SK-N-DZ (cell line): Measurements from ENCODE around the gene CFAP44. TPM values are rescaled to one million over a fixed set of nuclear protein-coding genes. Genes with fewer than 3 reads are reported as not detected.
"Not testable (repeated sequence)": the region's sequence is repeated elsewhere in the genome, so short reads cannot be mapped to it uniquely, and the experiment has no call there.

Source experiments
- DNase-seq: peaks from one replicate; pipeline ENCODE4 v3.0.0-alpha.2; 2015; ENCODE audit warnings: low spot score
- polyA plus RNA-seq, 2 experiments: library from polyadenylated mRNA; depleted of rRNA; stranded (reverse); fragments of >200 nt; gene quantifications; 2 replicates each; pipeline ENCODE4 v1.2.3, GENCODE V29; 2014

CFAP44 gene, protein sequence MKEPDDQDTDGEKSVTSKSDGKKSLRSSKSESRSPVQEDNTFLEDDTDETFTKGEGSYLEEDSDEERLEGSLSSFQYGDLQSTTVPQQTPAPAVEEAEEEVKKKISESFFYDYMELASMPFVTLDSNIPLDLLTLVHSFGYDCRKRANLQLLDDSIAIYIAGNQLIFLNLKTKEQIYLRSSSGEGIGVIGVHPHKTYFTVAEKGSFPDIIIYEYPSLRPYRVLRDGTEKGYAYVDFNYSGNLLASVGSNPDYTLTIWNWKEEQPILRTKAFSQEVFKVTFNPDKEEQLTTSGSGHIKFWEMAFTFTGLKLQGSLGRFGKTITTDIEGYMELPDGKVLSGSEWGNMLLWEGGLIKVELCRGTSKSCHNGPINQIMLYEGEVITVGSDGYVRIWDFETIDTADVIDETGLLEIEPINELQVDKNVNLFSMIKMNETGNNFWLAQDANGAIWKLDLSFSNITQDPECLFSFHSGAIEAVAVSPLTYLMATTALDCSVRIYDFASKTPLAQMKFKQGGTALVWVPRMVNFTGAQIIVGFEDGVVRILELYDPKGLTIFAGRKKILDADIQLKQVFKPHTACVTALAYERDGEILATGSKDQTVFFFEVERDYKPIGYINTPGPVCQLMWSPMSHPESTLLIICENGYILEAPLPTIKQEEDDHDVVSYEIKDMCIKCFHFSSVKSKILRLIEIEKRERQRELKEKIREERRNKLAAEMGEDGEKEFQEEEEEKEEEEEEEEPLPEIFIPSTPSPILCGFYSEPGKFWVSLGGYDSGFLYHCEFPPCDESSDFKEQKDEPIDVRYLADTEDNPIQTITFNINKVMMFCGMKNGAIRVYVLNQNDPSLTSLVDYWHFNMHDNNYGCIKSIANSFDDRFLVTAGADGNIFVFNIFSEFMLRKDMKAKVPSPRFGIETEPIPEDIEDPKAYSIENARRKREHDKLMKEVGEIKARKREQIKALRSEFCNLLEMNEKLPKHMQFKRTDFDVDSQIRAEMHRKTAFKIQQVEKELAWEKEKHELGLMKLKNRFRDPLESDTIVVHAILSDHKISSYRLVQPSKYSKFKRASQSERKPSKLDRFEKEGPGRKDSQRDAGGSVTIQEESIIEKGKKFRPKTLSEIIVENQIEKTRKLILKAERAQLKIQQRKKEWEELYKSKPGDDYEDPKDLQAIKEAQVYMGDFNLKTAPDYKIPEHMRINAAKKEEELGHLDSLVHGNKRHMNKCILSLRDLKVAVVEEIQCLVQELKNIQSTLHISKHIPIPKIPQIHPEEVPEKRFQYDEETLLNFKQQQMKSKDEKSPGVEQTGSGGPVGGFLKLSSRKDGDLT (N-terminal part only)
- 3.0 and 6.8 TPM in 2 replicates for polyA plus RNA-seq (2014; cell fraction: cytosol; rRNA removed)
- 16.1 and 18.7 TPM in 2 replicates for polyA plus RNA-seq (2014; cell fraction: nucleus; rRNA removed)

DNA sequence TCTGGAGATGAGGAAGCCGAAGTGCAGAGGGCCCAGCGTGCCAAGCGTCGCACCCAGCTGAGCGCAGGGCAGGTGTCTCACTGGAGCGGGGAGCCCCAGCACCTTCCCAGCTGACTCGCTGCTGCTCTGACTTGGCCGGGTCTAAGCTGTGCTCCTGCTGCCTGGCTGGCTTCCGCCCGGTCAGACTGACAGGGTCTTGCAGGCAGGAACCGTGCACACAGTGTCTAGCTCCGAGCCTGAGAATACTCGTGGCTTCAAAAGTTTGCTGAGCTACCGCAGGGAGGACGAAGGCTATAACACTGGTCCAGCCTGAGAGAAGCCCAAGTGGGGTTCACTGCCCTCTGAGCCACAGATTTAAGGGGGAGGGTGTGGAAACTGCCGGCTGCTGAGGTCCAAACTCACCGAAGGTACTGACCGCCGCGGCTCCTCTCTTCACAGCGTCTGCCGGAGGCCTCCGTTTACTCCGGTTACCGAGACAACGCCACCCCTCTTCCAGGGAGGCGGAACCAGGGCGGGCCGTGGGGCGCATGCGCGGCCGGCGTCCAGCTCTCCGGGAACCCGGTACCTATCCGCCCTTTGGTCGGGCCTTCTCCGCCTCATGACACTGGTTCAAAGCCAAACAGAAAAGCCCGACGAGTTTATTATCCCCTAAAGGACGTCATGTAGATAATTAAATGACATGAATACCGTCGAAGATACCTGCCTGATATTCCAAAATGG, at the start of gene CFAP44:
Gene CFAP44 (minus strand): TSS at position 443 of the 720 bp plus-strand sequence. CDS start 7,829 bp downstream, outside the sequence.
- no peak for DNase-seq

DNA sequence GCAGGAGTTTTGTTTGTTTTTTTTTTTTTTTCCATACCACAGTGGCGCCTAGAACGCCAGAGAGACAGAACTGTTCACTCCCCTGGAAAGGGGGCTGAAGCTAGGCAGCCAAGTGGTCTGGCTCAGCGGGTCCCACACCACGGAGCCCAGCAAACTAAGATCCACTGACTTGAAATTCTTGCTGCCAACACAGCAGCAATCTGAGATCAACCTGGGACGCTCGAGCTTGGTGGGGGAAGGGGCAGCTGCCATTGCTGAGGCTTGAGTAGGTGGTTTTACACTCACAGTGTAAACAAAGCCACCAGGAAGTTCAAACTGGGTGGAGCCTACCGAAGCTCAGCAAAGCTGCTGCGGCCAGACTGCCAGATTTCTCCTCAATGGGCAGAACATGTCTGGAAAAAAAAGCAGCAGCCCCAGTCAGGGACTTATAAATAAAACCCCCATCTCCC, 43.9 kb upstream of the CFAP44 start:
- no peak for DNase-seq

DNA sequence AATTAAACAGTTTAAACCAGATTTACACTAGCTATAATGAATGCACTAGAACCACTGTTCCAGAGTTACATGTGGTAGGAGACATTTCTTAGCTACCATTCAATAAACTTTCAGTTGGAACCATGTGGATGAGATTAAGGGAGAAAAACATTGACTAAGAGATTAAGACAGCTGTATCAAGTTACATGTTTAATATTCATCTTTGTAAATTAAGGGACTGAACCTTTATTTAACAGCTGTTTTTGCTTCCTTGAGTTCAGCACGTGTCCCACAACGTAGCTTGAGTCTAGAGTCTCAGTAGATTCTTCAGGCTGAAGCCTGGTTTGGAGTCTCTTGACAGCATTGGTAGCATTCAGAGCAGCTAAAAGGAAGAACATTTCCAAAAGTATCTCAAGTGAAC, 27.2 kb upstream of the CFAP44 start:
- no peak for DNase-seq

DNA sequence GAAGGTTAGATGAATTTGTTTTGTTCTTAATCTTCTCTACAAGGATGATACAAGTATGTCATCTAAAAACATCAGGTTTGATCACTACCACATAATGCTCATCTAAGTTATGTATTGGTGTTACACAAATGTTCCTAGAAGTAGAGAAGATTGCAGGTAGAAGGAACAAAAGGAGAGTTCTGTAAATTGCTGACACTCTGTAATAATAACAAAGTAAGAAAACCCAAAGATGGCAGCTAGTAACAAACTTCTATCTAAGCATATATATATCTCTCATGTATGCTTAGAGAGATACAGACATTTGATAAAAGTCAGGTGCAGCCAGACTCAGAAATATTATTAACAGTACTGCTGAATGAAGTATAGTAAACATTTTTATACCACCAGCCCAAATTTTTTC, 20.2 kb upstream of the CFAP44 start:
- no peak for DNase-seq

DNA sequence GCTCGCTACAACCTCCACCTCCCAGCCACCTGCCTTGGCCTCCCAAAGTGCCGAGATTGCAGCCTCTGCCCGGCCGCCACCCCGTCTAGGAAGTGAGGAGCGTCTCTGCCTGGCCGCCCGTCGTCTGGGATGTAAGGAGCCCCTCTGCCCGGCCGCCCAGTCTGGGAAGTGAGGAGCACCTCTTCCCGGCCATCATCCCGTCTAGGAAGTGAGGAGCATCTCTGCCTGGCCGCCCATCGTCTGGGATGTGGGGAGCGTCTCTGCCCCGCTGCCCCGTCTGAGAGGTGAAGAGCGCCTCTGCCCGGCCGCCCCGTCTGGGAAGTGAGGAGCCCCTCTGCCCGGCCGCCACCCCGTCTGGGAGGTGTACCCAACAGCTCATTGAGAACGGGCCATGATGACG, 17.3 kb upstream of the CFAP44 start:
- DNase-seq: not testable (repeated sequence)

DNA sequence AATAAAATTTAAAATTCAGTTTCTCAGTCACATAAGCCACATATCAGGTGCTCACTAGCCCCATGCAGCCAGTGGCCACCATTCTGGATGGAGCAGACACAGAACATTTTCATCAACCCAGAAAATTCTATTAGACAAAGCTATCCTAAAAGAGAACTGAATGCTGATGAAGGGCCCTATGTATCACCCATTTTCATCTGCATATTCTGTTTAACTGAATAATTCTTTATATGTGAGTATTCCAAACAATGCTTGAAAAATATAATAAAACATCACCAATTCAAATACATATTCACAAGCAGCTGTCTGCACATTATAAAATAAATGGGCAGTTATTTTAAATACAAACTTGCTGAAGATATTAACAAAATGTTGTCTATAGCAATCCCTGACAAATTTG, 14.2 kb upstream of the CFAP44 start:
- DNase-seq: no peak

DNA sequence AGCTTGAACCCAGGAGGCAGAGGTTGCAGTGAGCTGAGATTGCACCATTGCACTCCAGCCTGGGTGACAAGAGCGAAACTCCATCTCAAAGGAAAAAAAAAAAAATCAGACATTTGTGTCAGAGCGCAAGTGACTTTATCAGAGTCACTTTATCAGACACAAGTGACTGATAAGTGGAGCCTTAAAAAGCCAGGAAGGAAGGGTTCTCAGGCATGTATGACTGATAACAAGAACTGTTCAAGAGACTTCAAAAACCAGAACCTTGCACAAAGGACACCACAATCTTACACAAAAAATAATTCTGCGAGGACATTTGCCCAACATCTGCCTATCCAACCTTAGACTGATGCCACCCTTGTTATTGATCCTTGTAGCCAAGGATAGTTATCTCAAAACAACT, 13.3 kb upstream of the CFAP44 start:
- DNase-seq: no peak

DNA sequence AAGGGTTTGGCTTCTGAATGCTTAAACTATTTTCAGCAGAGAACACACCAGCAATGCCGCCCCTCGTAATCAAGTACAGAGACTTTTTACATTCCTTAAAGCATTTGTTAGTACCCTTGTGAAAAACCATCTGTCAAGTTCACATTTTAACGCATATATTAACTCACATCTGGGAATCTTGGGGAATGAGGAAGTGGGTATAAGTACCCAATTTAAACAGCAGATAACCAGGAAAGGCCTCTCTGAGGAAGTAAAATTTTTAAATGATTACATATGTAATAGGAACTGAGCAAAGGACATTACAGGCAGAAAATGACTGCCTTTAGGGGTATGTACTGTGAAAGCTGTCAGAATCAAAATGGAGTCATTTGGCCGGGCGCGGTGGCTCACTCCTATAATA, 12.8 kb upstream of the CFAP44 start:
- DNase-seq: no peak

DNA sequence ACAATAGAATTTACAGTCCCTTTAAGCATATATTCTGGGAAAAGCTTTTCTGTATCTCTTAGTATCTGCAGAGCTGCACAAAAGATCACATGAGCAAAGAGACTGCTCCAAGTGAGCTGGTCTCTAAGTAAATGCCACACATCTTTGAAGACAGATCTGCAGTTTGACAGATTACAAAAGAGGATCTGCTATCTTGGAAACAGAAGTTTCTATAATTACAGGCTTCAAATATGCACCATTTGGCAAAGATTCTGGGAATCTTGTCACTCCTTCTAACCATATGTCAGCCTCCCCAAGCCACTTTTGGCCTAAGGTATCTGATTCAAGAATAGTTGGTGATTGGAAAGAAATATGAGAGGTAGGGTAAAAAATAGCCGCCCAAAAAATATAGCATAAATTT, 9.6 kb upstream of the CFAP44 start:
- DNase-seq: no peak

DNA sequence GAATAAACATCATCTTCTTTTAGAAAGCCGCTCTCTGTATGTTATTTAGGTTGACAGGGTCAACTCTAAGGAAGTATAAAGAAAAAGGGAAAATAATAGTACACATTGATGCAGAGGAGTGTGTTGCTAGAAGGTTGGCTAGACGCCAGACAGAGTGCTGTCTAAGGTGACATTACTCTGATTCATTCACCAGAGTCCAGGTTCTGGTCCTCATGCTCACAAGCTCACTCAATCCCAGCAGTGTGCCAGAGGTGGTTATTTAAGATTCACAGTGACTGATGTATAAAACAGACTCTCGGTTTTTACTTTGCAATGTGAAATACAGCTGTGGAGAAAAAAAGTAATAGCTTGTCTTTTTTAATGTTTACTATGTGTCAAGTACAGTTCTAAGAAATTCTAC, 1.7 kb downstream of the CFAP44 start:
- DNase-seq: no peak

DNA sequence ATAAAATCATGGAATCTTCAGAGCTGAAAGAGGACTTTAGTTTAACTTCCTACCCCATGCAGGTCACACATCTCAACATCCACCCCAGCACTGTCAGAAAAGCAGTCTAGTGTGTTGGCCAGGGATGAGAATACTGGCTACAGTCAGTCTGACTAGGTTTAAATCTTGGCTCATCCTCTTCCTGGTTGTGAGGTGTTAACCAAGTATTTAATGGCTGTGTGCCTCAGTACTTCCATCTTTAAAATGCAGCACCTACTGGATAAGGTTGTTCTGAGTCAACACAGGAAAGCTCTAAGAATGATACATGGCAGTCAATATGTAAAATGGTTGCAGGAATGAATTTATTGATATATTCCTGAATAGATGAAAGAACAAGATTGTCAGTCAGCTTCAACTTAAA, 3.1 kb downstream of the CFAP44 start:
- DNase-seq: no peak

DNA sequence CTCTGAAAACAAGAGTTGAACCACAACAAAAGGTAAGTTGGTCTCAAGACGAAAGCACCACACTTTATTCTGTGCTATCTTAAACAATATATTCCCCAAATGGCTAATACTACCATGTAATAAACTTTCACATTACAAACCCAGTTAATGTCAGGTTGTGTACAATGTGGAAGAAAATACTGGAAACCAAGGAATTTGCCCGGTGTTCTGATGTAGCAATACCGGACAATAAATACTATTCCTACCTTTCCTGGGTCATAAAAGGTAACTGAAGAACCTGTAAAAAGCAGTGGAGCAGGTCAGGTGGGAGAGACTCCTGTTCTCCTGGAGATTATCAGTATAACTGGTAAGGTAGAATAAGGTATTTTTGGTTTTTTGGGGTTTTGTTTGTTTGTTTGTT, 3.9 kb downstream of the CFAP44 start:
- no peak for DNase-seq

DNA sequence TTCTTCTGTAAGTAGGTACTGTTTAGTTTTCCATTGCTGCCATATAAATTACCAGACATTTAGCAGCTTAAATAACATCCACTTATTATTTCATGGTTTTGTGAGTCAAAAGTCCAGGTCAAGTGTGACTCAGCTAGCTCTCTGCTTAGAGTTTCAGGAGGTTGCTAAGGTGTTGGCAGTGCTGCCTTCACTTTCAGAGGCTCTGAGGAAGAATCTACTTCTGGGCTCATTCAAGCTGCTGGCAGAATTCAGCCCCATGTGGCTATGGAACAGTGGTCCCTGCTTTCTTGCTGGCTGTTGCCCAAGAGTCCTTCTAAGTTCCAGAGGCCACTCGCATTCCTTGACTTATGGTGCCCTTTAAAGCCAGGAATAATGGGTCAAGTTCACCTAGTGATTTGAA, 4.5 kb downstream of the CFAP44 start:
- no peak for DNase-seq

DNA sequence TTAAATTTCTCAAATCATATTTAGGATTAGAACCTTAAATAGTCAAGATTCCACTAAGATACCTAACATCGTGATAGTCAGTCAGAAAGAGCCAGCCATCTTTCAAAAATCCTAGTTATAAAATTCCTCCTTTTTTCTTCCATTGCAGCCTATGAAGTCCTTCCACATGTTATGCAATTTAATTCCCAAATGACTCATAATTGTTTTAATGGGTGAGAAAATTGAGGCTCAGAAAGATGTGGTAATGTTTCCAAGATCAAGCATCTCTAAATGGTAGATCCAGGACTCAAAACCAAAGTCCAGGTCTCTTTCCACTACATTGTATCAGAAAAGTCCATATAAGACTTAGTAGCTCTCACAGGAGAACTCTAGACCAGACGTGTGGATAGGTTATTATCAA, 9.5 kb downstream of the CFAP44 start:
- DNase-seq: no peak

DNA sequence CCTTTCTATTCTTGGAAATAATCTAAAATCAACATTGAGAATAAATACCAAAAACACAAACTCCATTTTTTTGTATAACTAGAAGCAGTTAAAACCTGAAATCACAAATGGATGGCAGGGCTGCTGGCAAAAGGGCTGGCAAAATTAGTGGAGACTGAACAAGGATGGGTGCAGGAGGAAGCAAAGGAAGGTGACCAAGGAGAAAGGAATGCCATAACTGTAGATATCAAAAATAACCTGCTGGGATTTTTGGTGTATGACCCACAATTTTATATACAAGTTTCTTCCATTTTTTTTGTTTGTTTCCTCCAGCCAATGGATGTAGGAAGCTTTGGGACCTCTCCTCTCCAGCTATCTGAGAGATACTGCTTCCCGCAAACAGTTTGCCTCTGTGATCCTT, 12.7 kb downstream of the CFAP44 start:
- DNase-seq: no peak

DNA sequence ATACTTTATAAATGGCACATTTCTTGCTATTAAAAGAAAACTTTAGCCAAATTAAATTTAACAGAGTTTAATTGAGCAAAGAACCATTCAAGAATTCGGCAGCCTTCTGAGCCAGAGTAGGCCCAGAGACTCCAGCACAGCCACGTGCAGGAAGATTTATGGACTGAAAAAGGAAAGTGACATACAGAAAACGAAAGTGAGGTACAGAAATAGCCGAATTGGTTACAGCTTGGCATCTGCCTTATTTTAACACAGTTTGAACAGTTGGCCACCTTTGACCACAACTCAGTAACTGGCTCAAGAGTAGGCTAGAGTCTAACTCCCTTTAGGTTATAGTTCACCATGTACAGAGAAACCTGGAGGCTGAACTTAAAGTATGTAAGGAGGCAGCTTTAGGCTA, 17.6 kb downstream of the CFAP44 start:
- no peak for DNase-seq

DNA sequence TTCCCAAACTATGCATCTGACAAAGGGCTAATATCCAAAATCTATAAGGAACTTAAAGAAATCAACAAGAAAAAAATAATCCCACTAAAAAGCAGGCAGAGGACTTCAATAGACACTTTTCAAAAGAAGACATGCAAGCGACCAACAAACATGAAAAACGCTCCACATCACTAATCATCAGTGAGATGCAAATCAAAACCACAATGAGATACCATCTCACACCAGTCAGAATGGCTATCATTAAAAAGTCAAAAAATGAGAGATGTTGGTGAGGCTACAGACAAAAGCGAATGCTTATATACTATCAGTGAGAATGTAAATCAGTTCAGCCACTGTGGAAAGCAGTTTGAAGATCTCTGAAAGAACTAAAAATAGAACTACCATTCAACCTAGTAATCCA, 20.2 kb downstream of the CFAP44 start:
- no peak for DNase-seq

DNA sequence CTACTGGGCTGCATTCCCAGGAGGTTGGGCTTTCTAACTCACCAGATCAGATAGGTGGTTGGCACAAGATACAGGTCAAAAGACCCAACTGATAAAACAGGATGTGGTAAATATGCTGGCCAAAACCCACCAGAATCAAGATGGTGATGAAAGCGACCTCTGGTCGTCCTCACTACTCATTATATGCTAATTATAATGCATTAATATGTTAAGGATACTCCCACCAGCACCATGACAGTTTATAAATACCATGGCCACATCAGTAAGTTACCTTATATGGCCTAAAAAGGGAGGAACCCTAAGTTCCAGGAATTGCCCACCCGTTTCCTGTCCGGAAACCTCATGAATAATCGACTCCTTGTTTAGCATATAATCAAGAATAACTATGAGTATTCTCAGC, 31.6 kb downstream of the CFAP44 start:
- DNase-seq: no peak

DNA sequence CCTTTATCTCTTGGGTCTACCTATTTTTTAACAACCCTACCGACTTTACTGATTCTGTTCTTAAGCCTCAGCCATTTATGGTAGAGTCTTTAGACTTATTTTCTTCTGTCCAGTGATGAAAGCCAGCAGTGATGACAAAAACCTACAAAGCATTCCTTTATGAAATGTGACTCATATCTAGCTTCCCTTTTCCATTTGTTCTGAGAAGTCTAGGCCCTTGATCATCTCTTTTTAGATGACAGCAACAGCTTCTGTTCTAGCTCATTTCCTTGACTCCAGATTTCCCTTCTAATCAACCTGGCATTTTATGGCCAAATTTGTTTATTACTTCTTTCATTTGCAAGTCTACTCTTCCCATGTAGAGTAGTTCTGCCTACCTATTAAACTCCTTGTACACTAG, 36.1 kb downstream of the CFAP44 start:
- no peak for DNase-seq

DNA sequence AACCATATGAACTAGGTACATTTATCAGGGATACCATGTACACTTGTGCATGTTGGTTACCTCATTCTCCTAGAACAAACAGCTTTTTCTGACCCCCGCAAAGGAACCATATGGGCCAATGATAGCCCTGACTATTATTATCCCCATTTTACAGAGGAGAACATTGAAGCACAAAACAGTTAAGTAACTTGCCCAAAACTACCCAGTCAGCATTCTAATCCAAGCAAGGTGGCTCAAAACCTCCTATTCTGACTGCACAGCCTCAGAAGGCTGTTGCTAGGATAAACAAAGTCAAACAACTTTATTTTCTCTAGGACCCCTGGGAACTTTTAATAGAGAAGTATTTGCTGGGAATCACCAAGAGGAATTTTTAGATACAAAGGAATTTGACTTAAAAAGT, 36.7 kb downstream of the CFAP44 start:
- DNase-seq: no peak
